ENCODE measurements around the gene POLD2.

POLD2 gene

DNA sequence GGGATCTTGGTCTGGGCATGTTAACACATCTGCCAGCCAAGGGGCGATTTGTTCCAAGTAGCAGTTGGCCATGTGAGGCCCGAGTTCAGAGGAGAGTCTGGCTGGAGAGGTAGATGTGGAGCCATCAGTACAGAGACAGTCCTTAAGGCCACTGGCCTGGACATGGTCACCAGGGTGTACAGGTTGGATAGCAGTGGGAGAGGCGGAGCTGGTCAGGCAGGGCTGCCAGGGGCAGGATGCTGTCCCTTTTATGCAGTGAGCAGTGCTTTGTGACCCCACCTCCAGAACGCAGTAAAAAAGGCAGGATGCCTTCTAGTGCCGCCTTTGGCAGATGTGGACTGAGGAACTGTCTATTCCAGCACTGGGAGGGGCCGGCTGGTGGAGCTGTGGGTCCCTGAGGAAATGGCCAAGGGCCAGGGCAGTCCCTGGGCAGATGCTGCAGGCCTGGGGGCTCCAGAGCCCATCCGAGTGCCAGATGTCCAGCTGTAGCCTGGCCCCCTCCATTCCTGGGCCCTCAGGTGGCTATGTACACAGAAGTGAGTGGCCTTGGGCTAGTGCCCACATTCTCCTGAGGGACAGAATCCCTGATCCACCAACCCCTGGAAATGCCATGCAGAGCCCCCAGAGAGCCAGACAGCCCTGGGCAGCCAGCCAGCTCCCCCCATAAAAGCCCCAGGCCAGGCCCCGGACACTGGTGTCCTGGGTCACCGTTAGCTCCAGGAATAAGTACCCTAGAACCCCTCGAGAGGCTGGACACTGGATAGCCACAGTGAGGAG lies 34.9 kb upstream of the POLD2 start:
- H3K4me1 ChIP-seq, result no peaks in the 10 kb centered on the region
- H3K4me3 ChIP-seq (ENCODE audit: low read depth, low read length), result no peak overlapping the region

DNA sequence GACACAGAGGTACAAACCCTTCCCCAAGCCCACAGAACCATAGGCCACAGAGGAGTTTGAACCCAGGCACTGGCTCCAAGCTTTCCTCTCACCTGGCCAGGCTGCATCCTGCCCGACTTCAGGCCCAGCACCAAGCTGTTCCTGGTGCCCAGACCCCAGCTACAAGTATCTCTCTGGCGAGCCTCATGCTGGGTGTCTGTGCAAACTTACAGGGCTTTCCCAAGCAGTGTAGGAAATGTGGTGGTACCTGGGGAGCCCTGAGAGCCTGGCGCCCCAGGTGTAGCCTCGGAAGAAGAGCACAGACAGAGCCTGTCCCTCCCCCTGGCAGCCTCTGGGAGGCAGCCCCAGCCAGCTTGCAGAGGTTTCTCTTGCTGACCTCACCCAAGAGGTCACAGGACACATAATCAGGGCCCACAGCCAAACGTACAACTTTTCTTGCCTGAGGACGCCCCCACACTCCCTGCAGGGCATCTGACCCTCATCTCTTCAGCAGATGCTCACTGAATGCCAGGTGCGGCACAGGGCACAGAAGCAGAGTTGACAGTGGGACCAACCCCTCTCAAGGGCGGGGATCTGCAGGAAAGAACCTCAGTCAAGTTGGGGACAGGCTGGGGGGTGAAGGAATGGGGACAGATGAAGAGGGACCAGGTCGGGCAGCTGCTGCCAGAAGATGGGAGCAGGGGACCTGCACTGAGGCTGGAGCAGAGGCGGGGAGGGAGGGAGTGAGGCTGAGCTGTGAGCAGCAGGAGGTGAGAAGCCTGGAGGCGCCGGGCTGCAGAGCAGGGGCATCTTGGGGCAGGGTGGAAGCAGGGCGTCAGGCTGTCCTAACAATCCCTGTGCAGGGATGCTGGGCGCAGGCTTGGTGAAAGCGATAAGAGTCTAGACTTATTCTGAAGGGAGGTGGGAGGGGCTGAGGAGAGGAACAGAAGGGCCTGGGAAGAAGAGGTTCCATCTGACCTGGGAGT lies 34.0 kb upstream of the POLD2 start:
- no peak overlapping the region for H3K4me3 ChIP-seq (ENCODE audit: low read depth, low read length)
- H3K36me3 ChIP-seq, result no peaks in the 10 kb centered on the region
- no peaks in the 10 kb centered on the region for H3K4me1 ChIP-seq
- no peaks in the 10 kb centered on the region for H3K9me3 ChIP-seq
- H3K27me3 ChIP-seq, result no peaks in the 10 kb centered on the region
- TF ChIP-seq, protein P1, sequence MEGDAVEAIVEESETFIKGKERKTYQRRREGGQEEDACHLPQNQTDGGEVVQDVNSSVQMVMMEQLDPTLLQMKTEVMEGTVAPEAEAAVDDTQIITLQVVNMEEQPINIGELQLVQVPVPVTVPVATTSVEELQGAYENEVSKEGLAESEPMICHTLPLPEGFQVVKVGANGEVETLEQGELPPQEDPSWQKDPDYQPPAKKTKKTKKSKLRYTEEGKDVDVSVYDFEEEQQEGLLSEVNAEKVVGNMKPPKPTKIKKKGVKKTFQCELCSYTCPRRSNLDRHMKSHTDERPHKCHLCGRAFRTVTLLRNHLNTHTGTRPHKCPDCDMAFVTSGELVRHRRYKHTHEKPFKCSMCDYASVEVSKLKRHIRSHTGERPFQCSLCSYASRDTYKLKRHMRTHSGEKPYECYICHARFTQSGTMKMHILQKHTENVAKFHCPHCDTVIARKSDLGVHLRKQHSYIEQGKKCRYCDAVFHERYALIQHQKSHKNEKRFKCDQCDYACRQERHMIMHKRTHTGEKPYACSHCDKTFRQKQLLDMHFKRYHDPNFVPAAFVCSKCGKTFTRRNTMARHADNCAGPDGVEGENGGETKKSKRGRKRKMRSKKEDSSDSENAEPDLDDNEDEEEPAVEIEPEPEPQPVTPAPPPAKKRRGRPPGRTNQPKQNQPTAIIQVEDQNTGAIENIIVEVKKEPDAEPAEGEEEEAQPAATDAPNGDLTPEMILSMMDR (IDR thresholded peaks at IDR 0.05; ENCODE audit: low read depth, low read length), result no peak
- no peak for DNase-seq

More for the DNA sequence above, 34.9 kb upstream of the POLD2 start:
- DNase-seq, result peak; percentile 31
- TF ChIP-seq, protein P1 (IDR thresholded peaks at IDR 0.05; ENCODE audit: low read depth, low read length), result no peak
- Histone ChIP-seq H3K36me3 (no peaks in the 10 kb centered on the region), H3K9me3 (no peaks in the 10 kb centered on the region), H3K27me3 (no peaks in the 10 kb centered on the region)

DNA sequence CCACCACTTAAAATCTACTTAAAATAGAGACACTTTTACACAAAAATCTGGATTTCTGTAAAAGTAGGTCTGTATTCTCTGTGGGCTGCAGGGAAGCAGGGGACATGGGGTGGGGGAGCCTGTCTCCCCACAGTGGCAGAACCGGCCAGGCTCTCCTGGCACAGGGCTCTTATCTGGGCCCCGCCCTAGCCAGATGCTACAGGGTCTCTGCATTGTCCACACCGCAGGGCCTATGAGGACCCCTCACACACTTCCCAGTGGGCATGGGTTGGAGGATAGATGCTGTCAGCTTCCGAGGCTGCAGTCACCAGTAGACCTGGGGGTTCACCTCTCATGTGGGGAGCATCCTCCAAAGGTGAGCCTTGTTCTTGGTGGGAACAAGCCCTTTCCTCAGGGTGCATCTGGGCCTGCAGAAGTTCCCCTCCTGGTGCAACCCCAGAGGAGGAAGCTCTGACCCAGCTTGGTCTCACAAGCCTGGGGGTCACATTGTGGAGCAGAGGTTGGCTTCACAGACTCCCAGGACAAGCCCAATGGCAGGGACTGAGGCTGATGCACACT lies 33.2 kb upstream of the POLD2 start:
- Histone ChIP-seq H3K4me3 (ENCODE audit: low read depth, low read length) (no peak overlapping the region), H3K4me1 (no peaks in the 10 kb centered on the region), H3K9me3 (no peaks in the 10 kb centered on the region), H3K27me3 (no peaks in the 10 kb centered on the region), H3K36me3 (no peaks in the 10 kb centered on the region)
- TF ChIP-seq, protein P1 (IDR thresholded peaks at IDR 0.05; ENCODE audit: low read depth, low read length), result no peak
- no peak for DNase-seq

DNA sequence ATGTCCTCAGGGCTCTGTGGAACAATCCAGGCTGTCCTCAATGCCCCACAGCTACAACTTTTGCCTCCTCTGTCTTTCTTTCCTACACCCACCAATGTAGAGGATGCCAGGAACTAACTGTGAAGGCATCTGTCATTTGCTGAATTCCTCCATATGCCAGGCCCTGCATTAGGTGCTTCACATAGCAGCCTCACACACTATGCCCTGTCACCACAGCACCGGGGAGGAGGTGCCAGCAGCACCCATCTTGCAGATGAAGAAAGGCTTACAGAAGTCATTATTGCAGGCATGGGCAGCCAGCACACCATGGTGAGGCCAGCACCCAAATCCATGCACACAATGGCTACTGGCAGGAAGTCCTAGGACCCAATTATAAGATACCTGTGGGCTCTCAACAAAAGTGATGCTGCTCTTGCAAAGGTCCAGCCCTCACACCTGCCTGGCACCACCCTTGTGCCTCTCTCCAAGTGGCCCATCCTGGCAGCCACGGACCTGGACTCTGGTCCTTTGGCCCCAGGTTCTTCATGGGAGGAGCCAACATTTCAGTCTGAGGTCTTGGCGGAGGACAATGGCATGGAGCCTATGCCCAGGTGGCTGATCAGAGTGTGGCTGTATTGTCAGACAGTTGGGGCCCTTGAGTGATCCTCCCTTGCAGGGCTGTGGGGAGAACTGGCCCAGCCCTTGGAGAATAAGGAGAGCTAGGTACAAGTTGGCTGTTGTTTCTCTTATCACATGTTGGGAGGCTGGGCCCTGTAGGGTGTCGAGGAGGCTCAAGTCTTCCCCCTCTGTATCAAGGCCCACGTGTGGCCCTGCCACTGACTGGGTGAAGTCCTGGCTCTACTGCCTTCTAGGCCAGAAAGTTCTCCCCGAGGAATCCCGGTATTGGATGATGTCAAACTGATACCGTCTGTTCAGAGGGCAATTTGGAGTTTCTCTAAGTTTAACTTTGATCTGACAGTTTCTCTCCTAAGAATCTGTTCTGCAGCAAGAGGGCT lies 32.1 kb upstream of the POLD2 start:
- Histone ChIP-seq H3K4me1 (no peaks in the 10 kb centered on the region), H3K27me3 (no peaks in the 10 kb centered on the region), H3K36me3 (no peaks in the 10 kb centered on the region), H3K9me3 (no peaks in the 10 kb centered on the region), H3K4me3 (ENCODE audit: low read depth, low read length) (no peak overlapping the region)
- DNase-seq, result no peak
- TF ChIP-seq, protein P1 (IDR thresholded peaks at IDR 0.05; ENCODE audit: low read depth, low read length), result no peak

DNA sequence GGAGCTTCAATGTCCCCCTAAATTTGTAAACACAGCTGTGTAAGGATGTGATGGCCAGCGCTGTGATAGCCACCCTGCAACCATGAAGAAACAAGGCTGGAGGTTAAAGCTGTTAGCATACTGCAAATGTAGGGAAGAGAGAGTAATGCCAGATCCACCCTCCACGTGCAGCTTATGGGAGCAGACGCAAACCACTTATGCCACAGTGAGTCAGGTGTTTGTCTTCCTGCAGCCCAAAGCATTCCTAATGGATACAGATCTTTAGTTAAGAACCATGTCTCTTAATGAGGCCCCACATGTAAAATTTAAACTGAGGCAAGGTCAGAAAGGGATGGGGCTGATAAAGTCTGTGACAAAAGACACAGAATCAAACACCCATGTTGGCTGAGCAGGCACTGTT lies 31.4 kb upstream of the POLD2 start:
- H3K4me1 ChIP-seq, result no peaks in the 10 kb centered on the region
- H3K9me3 ChIP-seq, result no peaks in the 10 kb centered on the region
- no peaks in the 10 kb centered on the region for H3K27me3 ChIP-seq
- no peaks in the 10 kb centered on the region for H3K36me3 ChIP-seq
- DNase-seq, result no peak
- TF ChIP-seq, protein P1 (IDR thresholded peaks at IDR 0.05; ENCODE audit: low read depth, low read length), result no peak
- no peak overlapping the region for H3K4me3 ChIP-seq (ENCODE audit: low read depth, low read length)

All from BE2C (cell line).